DMS53 treated with DMSO at 0.1 percent for 48 hours (cell line): ENCODE data around the gene RASGEF1C.

Source experiments
- DNase-seq: peaks from one replicate; lab custom pipeline; 2025; ENCODE audit not compliant: unreplicated experiment; lab: John Stamatoyannopoulos, UW

RASGEF1C gene

GRCh38 chr5:180160789-180161188 lies 48.2 kb downstream of the RASGEF1C start:
- DNase-seq: no peak

DNA sequence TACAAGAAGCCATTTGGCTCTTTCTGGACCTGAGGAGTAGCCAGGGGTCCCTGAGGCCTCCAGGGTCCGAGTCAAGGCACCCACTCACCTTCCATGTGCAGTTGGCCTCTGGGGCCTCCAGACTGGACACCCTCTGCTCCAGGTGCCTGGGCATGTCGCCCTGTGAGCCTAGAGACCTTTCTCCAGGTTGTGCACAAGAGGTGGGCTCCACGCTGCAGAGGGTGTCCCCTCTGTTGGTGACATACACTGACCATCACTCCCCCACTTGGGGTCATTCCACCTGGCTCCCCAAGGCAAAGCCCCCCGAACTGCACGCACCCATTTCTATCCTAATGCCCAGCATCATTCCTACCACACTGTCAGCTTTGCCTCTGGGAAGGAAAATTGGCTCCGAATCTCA lies 48.8 kb downstream of the RASGEF1C start:
- DNase-seq: no peak

- DNase-seq: no peak
Measured at GRCh38 chr5:180159756-180160155, 49.3 kb downstream of the RASGEF1C start.

GRCh38 chr5:180157866-180158265 lies 51.1 kb downstream of the RASGEF1C start:
- no peak for DNase-seq

- DNase-seq: no peak
Measured at GRCh38 chr5:180156141-180156540, 52.9 kb downstream of the RASGEF1C start.

- DNase-seq: no peak
Measured at GRCh38 chr5:180155365-180155926, 53.6 kb downstream of the RASGEF1C start.

DNA sequence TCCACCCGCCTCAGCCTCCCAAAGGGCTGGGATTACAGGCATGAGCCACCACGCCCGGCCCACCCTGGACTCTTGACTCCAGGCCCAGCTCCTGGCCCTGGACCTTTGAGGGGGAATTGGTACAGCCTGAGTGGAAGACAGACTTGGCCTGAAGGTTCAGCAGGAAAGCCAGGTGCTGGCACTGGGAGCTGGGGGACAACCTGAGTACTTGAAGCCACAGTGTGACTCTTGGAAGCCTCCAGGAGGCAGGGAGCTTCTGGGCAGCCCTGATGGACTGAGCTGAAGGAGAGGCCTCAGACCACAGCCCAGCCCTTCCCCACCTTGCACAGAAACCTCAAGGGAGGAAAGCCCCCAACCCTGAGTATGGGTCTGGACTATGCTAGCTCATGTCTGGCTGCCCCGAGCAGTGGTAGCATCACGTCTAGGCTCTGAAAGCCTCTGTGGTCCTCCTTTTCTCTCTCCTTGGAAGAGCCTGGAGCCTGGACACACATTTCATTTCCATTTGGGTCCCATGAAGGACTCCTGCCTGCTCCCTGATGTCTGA lies 54.1 kb downstream of the RASGEF1C start:
- DNase-seq: no peak

DNA sequence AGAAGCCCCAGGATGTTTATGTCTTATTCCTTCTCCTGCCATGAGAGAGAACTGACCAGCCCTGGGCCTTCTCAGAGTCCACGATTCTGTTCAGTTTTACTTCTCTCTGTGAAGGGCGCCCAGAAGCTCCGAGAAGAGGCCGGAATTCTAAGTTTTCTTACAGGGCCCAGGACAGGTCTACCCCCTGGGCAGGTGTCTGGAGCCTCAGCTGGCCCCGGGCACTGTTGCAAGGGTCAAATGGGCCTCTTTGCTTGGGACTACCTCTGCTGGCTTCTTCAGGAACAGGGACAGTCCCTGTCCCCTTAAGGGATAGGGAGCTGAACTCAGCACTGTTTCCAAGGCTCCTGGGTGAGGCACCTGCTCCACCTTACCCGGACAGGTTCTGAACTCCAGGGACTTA lies 55.0 kb downstream of the RASGEF1C start:
- no peak for DNase-seq

GRCh38 chr5:180153099-180153498 lies 55.9 kb downstream of the RASGEF1C start:
- DNase-seq: no peak

GRCh38 chr5:180143656-180144364 lies 65.2 kb downstream of the RASGEF1C start:
- no peak for DNase-seq

GRCh38 chr5:180142824-180143610 lies 66.0 kb downstream of the RASGEF1C start:
- DNase-seq: no peak

- no peak for DNase-seq
Measured at GRCh38 chr5:180142021-180142765, 66.8 kb downstream of the RASGEF1C start.

GRCh38 chr5:180141068-180141660 lies 67.8 kb downstream of the RASGEF1C start:
- DNase-seq: no peak

GRCh38 chr5:180140571-180140970 lies 68.4 kb downstream of the RASGEF1C start:
- DNase-seq: no peak

- DNase-seq: no peak
Measured at GRCh38 chr5:180140079-180140554, 68.9 kb downstream of the RASGEF1C start.

DNA sequence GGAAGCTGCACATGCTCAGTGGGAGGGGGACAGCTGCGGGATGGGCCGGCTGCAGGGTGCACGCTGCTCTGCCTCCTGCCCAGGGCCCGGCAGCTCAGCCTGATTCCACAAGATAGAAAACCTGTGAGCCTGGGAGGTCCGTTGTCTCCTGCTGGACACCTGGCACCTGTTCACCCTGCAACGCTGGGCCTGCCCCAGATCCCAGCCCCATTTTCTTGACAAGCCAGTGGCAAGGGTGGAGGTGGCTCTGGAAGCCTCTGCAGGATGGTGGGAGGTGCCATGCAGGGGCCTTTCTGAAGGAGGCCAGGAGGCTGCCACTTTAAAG lies 69.3 kb downstream of the RASGEF1C start:
- no peak for DNase-seq

DNA sequence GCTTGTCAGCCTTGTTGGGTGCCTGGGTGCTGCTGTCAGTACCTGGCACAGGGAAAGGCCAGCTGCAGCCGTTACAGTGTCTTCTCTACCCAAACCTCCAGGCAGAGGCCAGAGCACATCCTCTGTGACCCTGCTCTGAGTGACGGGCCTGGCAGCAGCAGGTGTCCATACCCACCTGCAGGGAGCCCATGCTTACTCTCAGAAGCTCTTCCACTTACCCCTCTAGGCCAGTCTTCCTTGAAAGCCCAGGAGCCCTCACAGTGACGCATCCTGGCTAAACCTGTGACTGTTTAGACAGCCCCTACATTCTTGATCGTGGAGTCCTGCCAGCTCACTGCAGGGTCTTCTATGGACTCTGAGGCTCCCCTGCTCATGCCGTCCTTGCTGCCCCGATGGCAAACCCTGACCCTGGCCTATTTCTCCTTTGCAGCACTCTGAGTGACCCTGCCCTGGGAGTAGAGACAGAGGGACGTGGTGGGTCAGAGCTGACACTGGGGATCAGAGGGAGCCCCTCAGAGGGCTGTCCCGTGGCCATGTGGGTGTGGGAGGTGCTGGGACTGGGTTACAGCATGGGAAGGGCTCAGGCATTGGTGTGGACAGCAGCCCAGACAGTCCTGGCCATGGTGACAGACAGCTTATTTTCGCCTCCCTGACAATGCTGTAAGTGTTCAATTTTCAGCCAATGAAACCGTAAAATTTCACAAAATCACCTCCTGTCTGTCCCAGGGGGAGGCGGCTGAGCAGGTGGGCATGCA lies 69.9 kb downstream of the RASGEF1C start:
- DNase-seq: no peak

DNA sequence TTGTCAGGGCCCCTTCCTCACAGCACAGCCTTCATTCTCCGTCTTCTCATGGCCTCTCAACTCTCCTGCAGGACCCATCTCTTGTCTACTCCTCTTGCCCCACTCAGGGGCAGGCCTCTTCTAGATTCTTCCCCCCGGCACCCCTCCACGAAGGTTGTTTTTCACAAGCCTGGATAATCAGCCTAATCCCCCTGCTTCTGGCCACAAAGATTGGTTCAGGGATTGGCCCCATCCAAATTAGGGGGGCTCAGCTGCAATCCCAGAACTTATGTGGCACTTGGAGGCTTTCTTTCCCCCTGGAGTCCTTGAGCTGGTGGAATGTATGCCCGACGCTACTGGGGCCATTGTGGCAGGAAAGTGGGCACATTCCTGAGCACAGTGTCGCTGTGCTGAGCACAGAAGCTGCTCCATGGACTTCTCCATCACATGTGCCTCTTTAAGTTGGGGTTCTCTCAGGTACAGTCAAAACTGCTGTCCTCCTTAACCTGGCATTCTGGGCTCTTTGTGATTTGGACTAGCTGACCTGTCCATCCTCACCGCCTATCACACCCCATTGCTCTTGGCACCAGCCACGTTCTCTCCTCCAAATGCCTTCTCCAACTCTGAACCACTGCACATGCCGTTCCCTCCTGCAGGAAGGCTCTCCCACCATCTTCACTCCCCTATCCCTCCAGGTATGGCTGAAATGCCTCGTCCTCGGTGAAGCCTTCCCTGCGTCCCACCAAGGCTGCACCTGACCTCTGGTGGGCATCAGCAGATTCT lies 70.6 kb downstream of the RASGEF1C start:
- DNase-seq: no peak
